Measurements from ENCODE around the gene TMEM161A. TPM values are rescaled to one million over a fixed set of nuclear protein-coding genes. Genes with fewer than 3 reads are reported as not detected.

TMEM161A gene
- total RNA-seq, 2 experiments from 2014 or later: 23.1 to 24.1 TPM

DNA sequence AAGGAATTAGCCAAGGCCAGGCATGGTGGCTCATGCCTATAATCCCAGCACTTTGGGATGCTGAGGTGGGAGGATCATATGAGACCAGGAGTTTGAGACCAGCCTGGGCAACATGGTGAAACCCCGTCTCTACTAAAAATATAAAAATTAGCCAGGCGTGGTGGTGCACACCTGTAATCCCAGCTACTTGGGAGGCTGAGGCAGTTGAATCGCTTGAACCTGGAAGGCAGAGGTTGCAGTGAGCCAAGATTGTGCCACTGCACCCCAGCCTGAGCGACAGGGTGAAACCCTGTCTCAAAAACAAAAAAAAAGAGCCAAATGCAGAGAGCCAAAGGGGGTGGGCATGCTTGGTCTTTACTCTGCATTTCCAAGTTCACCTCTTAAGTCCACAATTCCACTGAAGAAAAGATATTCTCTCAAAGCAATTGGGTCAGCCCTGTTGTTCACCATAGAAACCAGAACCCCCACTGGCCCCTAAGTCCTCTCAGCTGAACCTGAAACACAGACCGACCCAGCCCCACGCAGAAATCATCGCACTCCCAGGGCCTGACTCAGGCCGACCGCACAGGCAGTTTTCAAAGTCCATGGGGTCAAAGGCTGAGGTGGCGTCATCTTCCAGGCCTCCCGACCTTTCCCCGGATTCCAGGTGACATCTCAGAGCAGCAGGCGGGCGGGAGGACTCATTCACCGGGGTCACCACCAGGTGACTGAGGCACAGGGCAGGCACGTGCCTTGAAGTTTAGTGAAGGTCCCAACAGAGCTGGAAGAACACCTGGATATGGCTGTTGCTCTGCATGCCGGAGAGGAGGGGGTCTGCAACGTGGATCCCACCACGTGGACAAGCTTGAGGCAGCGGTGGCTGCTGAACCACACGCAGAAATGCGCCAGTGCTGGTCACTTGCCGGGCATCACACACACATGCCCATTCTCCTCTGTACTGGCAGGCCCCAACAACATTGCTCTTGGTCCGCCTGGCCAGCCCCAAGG, 41.3 kb downstream of the TMEM161A start:
- no peak overlapping the region for H3K27ac Mint-ChIP-seq
- H3K36me3 Mint-ChIP-seq (ENCODE audit: low read depth): no peaks in the 10 kb centered on the region
- ChIA-PET POLR2A (no interaction called here), CTCF (no interaction called here)
- H3K4me3 Mint-ChIP-seq: no peak overlapping the region
- DNase-seq: no peak
- no peaks in the 10 kb centered on the region for H3K9me3 Mint-ChIP-seq
- H3K27me3 Mint-ChIP-seq: no peaks in the 10 kb centered on the region
- H3K4me1 Mint-ChIP-seq: no peaks in the 10 kb centered on the region

DNA sequence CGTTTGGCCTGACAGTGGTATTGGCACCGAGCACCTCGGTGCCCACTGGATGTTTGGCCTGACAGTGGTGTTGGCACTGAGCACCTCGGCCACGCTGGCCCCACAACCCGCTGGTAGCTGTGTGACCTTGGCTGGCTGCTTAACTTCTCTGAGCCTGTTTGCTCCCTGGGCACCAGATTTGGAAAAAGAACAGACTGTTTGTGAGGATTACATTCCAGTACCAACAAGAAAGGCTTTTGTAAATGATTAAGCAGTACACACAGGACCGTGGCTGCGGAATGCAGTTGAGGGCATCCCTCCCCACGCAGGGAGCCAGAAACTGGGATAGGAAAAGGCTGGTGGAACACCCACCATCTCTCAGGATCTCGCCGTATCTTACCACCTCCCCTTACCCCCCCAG, 42.6 kb downstream of the TMEM161A start:
- H3K27me3 Mint-ChIP-seq: no peaks in the 10 kb centered on the region

DNA sequence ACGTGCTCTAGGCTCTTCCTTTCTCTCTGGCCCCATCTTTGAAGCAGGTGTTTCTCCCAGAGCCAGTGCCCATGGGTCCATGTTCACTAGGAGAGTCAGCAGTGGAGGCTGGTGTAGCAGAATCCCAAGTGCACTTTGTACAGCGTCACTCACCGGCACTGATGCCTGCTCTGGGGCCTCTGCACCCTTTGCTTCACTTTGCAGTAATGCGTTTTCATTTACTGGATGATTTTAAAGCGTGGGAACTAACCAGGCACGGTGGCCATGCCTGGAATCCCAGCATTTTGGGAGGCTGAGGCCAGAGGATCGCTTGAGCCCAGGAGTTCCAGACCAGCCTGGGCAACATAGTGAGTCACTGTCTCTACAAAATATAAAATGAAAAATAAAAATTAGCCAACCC, 43.8 kb downstream of the TMEM161A start:
- Mint-ChIP-seq H3K9me3 (no peaks in the 10 kb centered on the region), H3K27ac (no peak overlapping the region), H3K36me3 (ENCODE audit: low read depth) (no peaks in the 10 kb centered on the region), H3K4me1 (no peaks in the 10 kb centered on the region), H3K27me3 (no peaks in the 10 kb centered on the region), H3K4me3 (no peak overlapping the region)
- DNase-seq: no peak
- ChIA-PET CTCF (no interaction called here), POLR2A (no interaction called here)

More for the DNA sequence above, 42.6 kb downstream of the TMEM161A start:
- Mint-ChIP-seq H3K36me3 (ENCODE audit: low read depth) (no peaks in the 10 kb centered on the region), H3K27ac (no peak overlapping the region), H3K4me3 (no peak overlapping the region), H3K9me3 (no peaks in the 10 kb centered on the region), H3K4me1 (no peaks in the 10 kb centered on the region)
- no peak for DNase-seq
- ChIA-PET POLR2A (no interaction called here), CTCF (no interaction called here)

DNA sequence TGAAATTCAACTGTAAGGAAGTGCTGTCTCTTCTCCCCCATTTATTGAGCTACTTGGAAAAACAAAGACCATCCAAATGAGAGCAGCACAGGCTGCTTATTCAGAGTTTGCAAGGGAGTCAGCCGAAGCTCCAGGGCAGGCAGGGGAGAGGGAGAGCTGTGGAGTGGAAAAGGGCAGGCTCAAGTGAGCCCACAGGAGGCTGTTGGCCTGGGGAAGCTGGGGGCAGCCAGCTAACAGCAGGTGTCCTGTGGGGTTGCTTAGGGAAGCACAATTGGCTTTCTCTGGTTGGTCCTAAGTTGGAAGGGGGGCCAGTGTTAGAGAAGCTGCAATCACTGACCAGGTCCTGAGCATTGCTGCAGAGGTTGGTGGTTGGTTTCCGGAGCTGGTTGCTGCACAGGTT, 50.6 kb downstream of the TMEM161A start:
- ChIA-PET CTCF (interaction anchor here (0.6 to 1.4 kb wide), 2 partner anchors 24 to 28 kb away, joined by 3 read pairs; no protein-coding TSS in a partner anchor), POLR2A (no interaction called here)
- no peak overlapping the region for H3K4me3 Mint-ChIP-seq
- no peaks in the 10 kb centered on the region for H3K36me3 Mint-ChIP-seq (ENCODE audit: low read depth)
- H3K9me3 Mint-ChIP-seq: no peaks in the 10 kb centered on the region
- DNase-seq: no peak
- H3K4me1 Mint-ChIP-seq: no peaks in the 10 kb centered on the region
- H3K27ac Mint-ChIP-seq: no peak overlapping the region
- no peaks in the 10 kb centered on the region for H3K27me3 Mint-ChIP-seq

DNA sequence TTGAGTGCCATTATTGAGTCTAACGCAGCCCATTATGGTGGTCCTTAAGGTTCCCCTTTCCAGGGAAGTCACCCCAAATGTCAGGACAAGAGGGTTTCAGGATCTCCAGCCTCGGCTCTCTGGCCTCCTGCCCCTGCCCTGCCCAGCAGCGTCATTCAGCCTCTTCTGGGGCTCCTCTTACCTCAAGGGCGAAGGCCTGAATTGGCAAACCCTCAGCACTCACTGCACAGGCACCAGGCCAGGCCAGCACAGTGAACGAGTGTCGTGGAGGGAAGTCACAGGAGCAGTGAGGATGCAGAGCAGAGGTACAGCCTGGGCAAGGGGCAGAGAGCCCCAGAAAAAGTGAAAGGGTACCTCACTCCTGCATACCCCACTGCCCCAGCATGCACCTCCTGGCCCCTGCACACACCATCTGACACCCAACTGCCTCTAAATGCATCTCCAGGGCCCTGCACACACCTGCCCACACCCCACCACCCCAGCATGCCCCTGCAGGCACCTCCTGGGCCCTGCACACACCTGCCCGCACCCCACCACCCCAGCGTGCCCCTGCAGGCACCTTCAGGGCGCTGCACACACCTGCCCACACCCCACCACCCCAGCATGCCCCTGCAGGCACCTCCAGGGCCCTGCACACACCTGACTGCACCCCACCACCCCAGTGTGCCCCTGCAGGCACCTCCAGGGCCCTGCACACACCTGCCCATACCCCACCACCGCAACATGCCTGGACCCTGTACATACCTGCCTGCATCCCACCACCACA, 54.7 kb downstream of the TMEM161A start:
- ChIA-PET CTCF (no interaction called here), POLR2A (no interaction called here)
- Mint-ChIP-seq H3K27ac (no peak overlapping the region), H3K4me3 (no peak overlapping the region), H3K36me3 (ENCODE audit: low read depth) (no peaks in the 10 kb centered on the region), H3K27me3 (no peaks in the 10 kb centered on the region), H3K4me1 (no peaks in the 10 kb centered on the region), H3K9me3 (no peaks in the 10 kb centered on the region)
- no peak for DNase-seq

DNA sequence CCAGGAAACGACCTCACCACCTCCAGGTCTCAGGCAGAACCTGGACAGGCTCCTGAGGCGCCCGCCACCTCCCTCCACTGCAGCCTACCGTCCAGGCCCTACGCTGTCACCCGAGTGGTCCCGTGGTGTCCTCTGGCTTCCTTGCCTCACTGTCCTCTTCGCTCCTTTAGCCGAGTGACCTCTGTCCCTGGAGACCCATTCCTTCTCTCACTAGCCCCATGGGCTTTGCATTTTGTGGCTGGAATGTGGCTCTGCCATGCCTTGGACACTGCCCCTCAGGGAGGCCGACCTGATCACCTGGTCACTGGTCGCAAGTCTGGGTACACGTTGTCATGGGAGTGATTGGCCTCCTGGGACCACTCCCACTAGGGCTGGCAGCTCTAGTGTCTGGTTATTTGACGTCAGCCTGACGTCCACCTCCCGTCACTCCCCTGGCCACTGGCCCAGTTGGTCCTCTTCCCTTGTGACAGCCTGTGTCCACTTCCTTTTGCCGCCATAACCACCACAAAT, 56.6 kb downstream of the TMEM161A start:
- no peaks in the 10 kb centered on the region for H3K27me3 Mint-ChIP-seq
- no peaks in the 10 kb centered on the region for H3K4me1 Mint-ChIP-seq
- H3K36me3 Mint-ChIP-seq (ENCODE audit: low read depth): peaks cover 3% of the 10 kb centered on the region
- H3K27ac Mint-ChIP-seq: no peak overlapping the region
- DNase-seq: no peak
- no peaks in the 10 kb centered on the region for H3K9me3 Mint-ChIP-seq
- CTCF ChIA-PET: interaction anchor here (1.1 kb wide), 1 partner anchor 14 kb away, joined by 3 read pairs; no protein-coding TSS in a partner anchor
- H3K4me3 Mint-ChIP-seq: no peak overlapping the region
- POLR2A ChIA-PET: no interaction called here

DNA sequence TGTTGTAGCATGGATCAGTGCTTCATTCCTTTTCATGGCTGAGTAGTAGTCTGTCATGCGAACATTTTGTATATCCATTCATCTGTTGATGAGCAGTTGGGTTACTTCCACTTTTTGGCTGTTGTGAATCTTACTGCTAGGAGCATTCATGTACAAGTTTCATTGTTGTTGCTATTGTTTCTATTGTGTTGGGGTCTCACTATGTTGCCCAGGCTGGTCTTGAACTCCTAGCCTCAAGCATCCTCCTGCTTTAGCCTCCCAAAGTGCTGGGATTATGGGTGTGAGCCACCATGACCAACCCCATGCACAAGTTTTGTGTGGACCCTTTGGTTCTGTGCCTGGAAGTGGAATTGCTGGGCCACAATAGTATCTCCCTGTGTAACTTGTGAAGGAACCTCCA, 58.7 kb downstream of the TMEM161A start:
- Mint-ChIP-seq H3K9me3 (no peaks in the 10 kb centered on the region), H3K27me3 (no peaks in the 10 kb centered on the region), H3K4me3 (no peak overlapping the region), H3K27ac (no peak overlapping the region), H3K4me1 (no peaks in the 10 kb centered on the region), H3K36me3 (ENCODE audit: low read depth) (peaks cover 3% of the 10 kb centered on the region)
- DNase-seq: no peak
- CTCF ChIA-PET: no interaction called here
- POLR2A ChIA-PET: no interaction called here

DNA sequence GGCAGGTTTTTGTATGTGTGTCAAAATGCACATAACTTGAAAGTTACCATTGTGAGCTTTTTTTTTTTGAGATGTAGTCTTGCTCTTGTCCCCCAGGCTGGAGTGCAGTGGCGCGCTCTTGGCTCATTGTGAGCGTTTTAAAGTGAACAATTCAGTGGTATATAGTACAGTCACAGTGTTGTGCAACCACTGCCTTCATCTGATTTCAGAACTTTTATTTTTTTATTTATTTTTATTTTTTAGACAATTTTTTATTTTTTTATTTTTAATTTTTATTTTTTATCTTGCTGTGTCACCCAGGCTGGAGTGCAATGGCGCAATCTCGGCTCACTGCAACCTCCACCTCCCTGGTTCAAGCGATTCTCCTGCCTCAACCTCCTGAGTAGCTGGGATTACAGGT, 59.5 kb downstream of the TMEM161A start:
- Mint-ChIP-seq H3K27me3 (no peaks in the 10 kb centered on the region), H3K4me3 (no peak overlapping the region), H3K36me3 (ENCODE audit: low read depth) (peaks cover 3% of the 10 kb centered on the region), H3K9me3 (no peaks in the 10 kb centered on the region), H3K27ac (no peak overlapping the region), H3K4me1 (no peaks in the 10 kb centered on the region)
- CTCF ChIA-PET: interaction anchor here (0.7 kb wide), 1 partner anchor 37 kb away, joined by 3 read pairs; no protein-coding TSS in a partner anchor
- no peak for DNase-seq
- POLR2A ChIA-PET: no interaction called here

DNA sequence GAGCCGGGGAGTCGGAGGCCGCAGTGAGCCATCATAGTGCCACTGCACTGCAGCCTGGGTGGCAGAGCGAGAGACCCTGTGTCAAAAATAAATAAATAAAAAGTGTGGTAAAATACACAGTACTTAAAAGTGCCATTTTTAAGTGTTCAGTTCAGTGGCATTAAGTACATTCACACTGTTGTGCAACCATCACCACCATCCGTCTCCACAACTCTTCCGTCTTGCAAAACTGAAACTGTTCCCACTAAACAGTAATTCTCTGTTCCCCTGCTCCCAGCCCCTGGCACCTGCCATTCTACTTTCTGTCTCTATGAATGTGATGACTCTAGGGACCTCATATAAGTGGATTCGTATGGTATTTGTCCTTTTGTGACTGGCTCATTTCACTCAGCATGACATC, 61.2 kb downstream of the TMEM161A start:
- POLR2A ChIA-PET: no interaction called here

DNA sequence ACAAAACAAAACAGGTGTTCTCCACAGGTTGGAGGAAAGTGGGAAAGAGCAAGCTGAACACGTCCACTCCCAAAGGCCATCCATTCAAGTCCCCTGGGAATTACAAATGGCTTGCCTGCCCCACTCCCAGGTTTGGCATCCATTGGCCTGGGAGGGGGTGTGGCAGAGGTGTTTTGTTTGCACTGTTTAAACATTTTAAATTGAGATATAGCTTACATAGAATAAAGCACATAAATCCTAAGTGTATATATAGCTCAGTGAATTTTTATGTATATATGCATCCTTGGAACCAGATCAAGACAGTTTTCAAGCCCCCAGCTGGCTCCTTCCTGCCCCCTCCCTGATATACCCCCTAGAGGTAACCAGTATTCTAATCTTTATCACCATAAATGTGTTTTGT, 61.8 kb downstream of the TMEM161A start:
- ChIA-PET CTCF (interaction anchor here (0.8 kb wide), 1 partner anchor 11 kb away, joined by 3 read pairs; no protein-coding TSS in a partner anchor), POLR2A (no interaction called here)
- peaks cover 8% of the 10 kb centered on the region for H3K36me3 Mint-ChIP-seq (ENCODE audit: low read depth)
- no peak for DNase-seq
- no peaks in the 10 kb centered on the region for H3K9me3 Mint-ChIP-seq
- H3K4me3 Mint-ChIP-seq: no peak overlapping the region
- H3K4me1 Mint-ChIP-seq: peaks cover 3% of the 10 kb centered on the region
- H3K27ac Mint-ChIP-seq: no peak overlapping the region
- H3K27me3 Mint-ChIP-seq: no peaks in the 10 kb centered on the region

More for the DNA sequence above, 61.2 kb downstream of the TMEM161A start:
- DNase-seq: no peak
- Mint-ChIP-seq H3K4me1 (peaks cover 3% of the 10 kb centered on the region), H3K27me3 (no peaks in the 10 kb centered on the region), H3K27ac (no peak overlapping the region), H3K9me3 (no peaks in the 10 kb centered on the region), H3K4me3 (no peak overlapping the region), H3K36me3 (ENCODE audit: low read depth) (peaks cover 8% of the 10 kb centered on the region)
- CTCF ChIA-PET: no interaction called here

DNA sequence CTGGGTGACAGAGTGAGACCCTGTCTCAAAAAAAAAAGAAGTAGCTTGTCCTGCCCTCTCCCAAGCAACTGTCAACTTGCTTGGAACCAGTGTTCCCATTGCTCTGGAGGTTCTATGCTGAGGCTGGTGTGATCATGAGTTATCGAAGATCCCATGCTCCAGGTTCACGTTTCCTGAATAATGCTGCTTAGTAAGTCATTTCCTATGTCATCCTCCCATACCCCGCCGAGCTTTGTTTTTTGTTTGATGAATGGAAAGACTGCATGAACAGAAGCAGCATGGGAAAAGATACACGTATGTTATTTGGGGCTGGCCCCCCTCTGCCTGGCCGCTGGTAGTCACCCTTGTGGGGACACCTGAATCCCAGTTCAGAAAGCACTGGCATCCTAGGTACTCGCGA, 63.2 kb downstream of the TMEM161A start:
- Mint-ChIP-seq H3K27ac (no peak overlapping the region), H3K9me3 (no peaks in the 10 kb centered on the region), H3K4me1 (peaks cover 3% of the 10 kb centered on the region), H3K4me3 (no peak overlapping the region), H3K27me3 (no peaks in the 10 kb centered on the region), H3K36me3 (ENCODE audit: low read depth) (peaks cover 10% of the 10 kb centered on the region)
- CTCF ChIA-PET: no interaction called here
- POLR2A ChIA-PET: no interaction called here
- no peak for DNase-seq

DNA sequence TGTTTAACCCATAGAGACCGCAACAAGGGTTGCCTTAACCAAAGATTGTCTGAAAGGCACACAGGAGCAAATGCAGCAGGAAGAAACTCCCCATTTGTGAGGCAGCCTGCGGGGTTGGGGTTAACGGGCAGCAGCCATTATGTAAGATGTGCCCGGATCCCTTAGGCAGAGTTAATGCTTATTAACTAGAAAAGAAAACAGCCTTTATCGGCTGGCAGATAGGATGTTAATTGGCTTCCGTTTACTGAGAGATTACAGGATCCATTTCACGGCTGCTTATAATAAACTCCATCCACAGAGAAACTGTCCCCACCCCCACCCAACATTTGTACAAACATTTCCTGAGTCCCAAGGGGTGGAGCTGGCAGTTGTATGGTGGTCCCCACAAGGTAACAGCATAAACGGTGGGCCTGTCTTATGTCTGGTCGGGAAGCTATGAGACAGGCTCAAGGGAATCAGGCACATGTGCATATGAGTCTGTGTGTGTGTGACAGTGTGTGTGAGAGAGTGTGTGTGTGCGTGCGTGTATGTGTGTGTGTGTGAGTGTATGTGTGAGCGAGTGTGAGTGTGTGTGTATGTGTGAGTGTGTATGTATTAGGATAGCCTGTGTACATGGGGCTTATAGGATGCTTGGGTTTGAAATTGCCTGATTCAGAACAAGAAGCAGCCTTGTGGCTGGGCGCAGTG, 63.9 kb downstream of the TMEM161A start:
- peaks cover 12% of the 10 kb centered on the region for H3K36me3 Mint-ChIP-seq (ENCODE audit: low read depth)
- H3K4me1 Mint-ChIP-seq: peaks cover 7% of the 10 kb centered on the region
- H3K27me3 Mint-ChIP-seq: no peaks in the 10 kb centered on the region
- no peak for DNase-seq
- ChIA-PET POLR2A (no interaction called here), CTCF (no interaction called here)
- no peaks in the 10 kb centered on the region for H3K9me3 Mint-ChIP-seq
- no peak overlapping the region for H3K27ac Mint-ChIP-seq
- no peak overlapping the region for H3K4me3 Mint-ChIP-seq

DNA sequence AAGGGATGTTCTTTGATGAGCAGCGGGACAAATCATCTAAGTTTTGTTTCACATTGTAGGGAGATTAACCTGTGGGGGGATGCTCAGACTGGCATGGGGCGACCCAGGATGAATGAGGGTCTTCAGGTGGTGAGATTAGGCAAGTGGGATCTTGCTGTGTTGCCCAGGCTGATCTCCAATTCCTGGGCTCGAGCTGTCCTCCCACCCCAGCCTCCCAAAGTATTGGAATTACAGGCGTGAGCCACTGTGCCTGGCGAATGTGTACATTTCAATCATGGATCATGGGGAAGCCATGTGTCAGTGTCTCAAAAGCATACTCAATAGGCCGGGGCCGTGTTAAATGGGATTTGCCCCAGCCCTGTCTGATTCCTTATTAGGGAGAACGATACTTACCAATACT, 66.4 kb downstream of the TMEM161A start:
- CTCF ChIA-PET: no interaction called here
- Mint-ChIP-seq H3K9me3 (no peaks in the 10 kb centered on the region), H3K27ac (no peak overlapping the region), H3K4me1 (peaks cover 23% of the 10 kb centered on the region), H3K27me3 (no peaks in the 10 kb centered on the region), H3K4me3 (no peak overlapping the region), H3K36me3 (ENCODE audit: low read depth) (peaks cover 14% of the 10 kb centered on the region)
- POLR2A ChIA-PET: no interaction called here
- DNase-seq: no peak

Measured in activated CD4-positive, alpha-beta T cell treated with anti-CD3 and anti-CD28 coated beads, Interleukin-2, amount 10 ng/mL, durations not matched to agents 7 days and 5 days (primary cell).